Measurements from ENCODE around the gene TMEM98.

- TF ChIP-seq, protein P1, sequence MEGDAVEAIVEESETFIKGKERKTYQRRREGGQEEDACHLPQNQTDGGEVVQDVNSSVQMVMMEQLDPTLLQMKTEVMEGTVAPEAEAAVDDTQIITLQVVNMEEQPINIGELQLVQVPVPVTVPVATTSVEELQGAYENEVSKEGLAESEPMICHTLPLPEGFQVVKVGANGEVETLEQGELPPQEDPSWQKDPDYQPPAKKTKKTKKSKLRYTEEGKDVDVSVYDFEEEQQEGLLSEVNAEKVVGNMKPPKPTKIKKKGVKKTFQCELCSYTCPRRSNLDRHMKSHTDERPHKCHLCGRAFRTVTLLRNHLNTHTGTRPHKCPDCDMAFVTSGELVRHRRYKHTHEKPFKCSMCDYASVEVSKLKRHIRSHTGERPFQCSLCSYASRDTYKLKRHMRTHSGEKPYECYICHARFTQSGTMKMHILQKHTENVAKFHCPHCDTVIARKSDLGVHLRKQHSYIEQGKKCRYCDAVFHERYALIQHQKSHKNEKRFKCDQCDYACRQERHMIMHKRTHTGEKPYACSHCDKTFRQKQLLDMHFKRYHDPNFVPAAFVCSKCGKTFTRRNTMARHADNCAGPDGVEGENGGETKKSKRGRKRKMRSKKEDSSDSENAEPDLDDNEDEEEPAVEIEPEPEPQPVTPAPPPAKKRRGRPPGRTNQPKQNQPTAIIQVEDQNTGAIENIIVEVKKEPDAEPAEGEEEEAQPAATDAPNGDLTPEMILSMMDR (conservative IDR thresholded peaks at IDR 0.05; ENCODE audit: low read length), result no peak
- TF ChIP-seq EZH2phosphoT487 (IDR thresholded peaks at IDR 0.05; ENCODE audit: borderline replicate concordance), result no peak
Observed at GRCh38 chr17:32956240-32956970, 28.5 kb downstream of the TMEM98 start.

All from Loucy (cell line).